Kasumi-1 (cell line): Measurements from ENCODE around the gene TM9SF2.
A peak's percentile ranks its signal among the peaks of the same experiment; 100 is the strongest.

Source experiments
- DNase-seq, 2 experiments: peaks; one replicate each; lab custom pipeline; 2025; lab: John Stamatoyannopoulos, UW

Gene TM9SF2

DNA sequence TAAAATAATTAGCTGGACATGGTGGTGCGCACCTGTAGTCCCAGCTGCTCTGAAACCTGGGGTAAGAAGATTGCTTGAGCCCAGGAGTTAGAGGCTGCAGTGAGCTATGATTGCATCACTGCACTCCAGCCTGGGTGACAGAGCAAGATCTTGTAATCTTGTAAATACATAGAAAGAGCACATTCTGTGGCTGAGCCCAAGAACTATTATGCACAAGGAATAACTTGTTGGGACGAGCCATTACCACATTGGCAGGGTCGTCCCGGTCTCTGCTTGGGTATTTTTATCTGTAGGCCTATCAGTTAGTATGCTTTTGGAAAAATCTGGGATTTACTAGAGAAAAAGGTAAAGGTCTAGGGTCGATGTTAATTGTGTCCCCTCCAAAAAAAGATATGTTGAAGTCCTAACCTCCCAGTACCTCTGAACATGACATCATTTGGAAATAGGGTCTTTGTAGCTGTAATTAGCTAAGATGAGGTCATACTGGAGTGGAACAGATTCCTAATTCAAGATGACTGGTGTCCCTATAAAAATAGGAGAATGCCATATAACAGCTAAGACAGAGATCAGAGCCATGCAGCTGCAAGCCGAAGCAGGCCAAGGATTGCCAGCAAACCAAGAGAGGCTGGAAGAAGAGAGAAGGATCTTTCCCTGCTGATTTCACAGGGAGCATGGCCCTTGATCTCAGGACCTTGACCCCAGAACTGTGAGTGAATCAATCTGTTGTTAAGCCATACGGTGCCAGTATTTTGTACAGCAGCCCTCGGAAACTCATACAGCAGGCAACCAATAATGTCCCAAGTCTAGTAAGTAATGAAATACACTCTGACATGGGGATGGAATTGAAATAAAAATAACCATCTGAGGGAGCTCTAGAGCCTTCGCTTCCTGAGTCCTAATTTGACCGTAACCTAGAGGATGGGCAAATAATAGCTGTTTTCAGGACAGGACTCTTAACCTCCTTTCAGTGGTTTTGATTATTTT is 77.0 kb downstream of the TM9SF2 start:
- peak; percentile 15 to 63 for DNase-seq

DNA sequence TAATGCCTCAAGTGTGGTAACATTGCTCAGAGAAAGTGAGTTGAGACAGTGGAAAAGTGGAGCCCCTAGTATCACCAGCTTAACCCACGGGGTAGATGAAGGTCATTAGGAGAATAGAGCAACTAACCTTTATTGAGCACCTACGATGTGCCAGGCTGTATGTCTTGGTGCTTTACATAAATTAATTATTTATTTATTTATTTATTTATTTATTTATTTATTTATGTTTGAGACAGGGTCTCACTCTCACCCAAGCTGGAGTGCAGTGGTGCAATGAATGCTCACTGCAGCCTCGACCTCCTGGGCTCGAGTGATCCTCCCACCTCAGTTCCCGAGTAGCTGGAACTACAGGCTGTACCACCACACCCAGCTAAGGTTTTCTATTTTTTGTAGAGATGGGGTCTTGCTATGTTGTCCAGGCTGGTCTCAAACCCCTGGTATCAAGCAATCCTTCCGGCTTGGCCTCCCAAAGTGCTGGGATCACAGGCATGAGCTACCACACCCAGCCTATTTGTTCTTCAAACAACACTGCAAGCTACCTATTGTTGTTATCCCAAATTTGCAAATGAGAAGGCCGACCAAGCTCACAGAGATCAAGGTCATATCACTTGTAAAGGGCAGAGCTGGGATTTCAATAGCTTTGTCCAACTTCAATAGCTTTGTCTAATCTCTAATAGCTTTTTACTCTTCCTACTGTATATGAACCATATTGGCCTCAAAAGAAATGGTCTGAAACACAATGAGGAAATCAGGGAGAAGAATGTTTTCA is 79.4 kb downstream of the TM9SF2 start:
- no peak for DNase-seq

DNA sequence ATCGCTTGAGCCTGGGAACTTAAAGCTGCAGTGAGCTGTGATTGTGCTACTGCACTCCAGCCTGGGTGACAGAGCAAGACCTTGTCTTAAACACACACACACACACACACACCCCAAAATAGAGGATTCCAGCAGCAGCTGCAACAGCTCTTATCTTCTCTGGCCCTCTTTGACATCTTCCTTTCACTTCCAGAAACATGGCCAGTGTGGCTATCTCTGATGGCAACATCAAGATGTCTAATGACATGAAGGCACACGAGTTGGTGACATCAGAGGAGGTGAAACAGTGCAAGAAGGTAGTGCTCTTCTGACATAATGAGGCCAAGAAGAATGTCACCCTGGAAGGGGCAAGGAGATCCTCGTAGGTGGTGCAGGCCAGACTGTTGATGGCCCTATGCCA is 81.2 kb downstream of the TM9SF2 start:
- DNase-seq: no peak

DNA sequence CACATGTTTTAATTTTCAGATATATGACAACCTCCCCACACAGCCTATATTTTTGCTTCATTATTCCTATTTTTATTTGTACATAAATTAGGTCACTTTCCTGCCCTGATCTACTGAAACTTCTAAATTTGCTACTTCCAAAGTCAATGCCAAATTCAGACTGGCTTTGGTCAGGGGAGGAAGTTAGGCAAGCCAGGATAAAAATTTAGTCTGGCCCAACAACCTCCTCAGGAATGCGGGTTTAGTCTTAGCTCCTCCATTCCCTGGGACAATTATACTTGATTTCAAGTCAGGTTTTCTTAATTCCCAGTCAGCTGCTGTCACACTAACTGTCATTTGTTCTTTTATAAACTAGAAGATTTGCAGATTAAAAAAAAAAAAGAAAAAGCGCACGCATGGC is 84.3 kb downstream of the TM9SF2 start:
- no peak for DNase-seq

DNA sequence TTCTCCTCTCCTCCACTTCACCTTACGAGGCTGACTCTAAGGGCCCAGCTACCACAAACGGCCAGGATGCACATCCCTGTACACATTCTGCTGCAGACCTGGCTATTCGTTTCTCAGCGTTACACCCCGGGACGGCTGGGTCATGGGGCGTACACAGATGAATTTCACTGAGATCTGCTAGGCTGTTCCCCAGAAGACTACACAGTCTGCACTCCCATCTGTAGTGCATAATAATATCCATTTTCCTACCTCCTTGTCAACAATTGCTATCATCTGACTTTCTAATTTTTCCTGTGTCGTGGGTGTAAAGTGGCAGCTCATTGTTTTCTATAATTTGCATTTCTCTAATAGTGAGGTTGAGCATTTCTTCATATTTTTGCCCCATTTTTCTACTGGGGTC is 85.7 kb downstream of the TM9SF2 start:
- DNase-seq: no peak

DNA sequence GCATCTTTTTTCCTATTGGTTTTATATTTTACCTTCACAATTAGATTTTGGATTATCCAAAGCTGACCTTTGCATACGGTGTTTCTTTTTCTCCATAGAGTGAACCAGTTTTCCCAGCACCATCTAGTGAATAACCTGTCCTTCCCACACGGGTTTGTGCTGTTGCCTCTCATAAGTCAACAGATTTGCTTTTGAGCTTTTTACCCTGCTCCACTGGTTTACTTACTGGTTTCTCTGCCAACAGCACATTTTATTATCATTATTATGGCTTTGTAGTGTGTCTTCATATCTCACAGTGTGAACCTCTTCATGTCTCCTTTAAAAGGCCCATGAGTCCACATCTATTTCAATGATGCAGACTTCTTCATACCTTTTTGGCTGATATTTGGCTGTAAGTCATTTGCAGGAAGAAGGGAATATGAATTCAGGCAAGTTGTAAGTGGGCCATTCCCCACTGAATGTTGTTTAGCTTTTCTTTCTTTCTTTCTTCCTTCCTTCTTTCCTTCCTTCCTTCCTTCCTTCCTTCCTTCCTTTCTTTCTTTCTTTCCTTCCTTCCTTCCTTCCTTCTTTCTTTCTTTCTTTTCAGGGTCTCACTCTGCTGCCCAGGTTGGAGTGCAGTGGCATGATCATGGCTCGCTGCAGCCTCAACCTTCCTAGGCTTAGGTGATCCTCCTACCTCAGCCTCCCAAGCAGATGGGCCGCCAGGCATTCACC is 86.8 kb downstream of the TM9SF2 start:
- no peak for DNase-seq

DNA sequence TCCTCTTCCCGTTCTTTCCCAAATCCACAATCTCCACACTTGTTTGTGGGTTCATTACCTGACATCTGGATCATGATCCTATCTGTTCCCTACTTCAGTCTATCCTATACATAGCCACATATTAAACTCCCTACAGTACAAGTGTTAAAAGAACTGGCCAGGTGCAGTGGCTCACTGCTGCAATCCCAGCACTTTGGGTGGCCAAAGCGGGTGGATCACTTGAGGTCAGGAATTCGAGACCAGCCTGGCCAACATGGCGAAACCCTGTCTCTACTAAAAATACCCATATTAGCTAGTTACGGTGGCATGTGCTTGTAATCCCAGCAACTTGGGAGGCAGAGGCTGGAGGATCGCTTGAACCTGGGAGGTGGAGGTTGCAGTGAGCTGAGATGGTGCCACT is 88.3 kb downstream of the TM9SF2 start:
- DNase-seq: no peak

DNA sequence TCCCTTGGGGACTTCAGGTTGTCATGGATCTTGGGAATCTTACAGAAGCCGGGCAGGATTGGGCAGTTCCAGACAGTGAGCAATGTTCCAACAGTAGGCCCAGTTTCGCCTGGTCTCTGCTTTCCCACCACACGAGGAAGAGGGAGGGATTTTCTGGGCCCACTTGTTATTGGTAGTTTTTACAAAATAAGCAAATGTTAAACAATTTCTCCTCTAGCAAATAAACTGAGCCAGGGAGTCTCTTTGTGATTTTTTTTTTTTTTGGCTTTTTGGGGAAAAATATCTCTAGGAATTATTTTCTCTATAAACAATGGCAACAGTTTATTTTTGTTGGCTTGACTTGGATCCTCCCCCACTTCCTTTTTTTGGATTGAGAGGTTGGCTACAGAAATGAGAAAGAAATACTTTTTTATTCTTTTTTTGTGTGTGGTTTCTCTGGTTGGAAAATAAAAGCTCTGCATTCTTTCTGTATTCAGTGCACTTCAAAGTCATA is 89.3 kb downstream of the TM9SF2 start:
- DNase-seq: peak; percentile 33 to 36

DNA sequence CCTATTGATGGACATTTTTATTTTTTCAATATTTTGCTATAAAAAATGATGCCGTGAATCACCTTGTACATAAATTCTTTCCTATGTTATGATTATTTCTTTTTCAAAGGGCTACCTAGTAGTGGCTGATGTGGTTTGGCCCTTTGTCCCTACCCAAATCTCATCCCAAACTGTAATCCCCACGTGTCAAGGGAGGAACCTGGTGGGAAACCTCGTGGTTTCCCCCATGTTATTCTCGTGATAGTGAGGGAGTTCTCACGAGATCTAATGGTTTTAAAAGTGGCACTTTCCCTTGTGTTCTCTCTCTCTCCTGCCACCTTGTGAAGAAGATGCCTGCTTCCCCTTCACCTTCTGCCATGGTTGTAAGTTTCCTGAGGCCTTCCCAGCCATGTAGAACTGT is 94.9 kb downstream of the TM9SF2 start:
- no peak for DNase-seq

DNA sequence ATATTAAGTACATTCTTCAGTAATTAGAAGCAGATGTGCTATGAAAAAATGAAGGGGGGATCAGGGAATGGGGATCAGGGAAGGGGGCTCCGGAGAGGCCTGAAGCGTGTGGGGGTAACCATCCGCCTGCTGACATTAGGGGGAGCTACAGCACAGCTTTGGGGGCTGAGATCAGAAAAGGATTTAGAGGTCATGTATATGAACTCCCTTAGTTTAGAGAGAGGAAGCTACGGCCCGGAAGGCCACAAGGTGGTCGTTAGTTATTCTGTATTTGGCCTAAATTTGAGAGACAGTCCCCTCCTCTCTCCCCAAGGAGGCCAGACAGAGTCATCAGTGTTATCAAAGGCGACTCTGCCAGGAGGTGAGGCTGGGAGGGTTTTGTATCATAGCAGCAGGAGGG is 99.0 kb downstream of the TM9SF2 start:
- peak in 1 of 2 experiments; percentile 26 for DNase-seq

DNA sequence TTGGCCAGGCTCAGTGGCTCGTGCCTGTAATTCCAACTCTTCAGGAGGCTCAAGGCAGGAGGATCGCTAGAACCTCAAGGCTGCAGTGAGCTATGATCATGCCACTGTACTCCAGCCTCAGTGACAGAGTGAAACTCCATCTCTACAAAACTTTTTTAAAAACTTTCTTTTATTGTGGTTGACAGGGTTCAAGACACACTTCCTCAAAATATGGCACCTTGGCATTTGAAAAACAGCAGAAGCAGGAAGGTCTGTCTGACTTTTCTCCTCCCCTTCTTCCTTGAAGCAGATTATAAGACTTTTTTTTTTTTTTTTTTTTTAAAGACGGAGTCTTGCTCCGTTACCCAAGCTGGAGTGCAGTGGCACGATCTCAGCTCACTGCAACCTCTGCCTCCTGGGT is 100.3 kb downstream of the TM9SF2 start:
- no peak for DNase-seq

DNA sequence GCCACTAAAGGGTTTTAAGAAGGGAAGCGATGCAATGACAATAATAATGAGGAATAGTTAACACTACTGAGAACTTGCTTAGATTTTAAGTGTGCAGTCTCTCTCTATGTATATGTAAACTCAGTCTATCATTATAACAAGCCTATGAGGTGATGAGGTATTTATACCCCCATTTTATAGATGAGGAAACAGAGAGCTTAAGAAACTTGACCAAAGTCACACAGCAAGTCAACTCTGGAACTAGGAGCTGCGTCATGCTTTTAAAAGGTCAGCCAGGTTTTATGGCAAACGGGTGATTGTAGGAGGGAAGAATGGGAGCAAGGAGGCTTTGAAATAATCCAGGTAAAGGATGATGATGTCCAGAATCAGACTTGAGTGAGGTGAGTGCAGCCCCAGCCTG is 103.4 kb downstream of the TM9SF2 start:
- DNase-seq: no peak

DNA sequence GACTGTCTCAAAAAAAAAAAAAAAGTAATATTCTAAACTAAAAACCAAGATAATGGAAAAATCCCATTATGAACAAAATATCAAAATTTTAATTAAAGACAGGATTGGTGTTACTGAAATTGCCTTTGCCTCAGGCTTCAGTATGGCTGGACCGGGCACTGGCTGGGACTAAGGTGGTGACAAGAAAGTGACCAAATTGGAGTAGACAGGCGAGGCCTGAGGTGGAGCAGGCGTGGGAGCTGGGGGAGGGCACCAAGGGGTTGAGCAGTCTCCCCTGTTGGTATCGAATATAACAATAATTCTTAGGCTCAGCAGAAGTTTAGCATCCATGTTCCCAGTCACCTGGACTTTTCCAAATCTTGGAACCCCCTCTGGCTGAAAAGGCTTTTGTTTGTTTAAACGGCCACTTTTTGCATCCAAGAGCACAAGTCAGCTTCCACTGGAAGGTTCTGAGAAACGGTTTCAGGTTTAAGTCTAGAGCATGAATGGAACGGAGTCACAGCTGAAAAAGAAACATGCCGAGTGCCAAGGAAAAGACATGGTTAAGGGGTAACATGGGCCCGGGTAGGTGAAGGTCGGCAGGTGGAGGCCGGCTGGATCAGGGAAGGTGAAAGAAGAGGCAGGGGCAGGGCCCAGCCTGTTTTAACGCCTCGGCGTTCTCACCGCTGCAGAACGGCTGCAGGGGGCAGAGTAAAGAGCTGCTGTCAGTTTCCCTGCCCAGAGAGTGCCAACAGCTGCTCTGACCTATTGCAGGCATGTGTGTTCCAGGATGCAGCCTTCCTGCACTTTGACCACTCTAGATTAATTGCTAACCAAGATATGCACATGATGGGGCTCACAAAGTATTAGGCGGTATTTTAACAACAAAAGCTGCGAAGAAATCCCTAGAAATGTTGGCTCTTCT is 104.4 kb downstream of the TM9SF2 start:
- DNase-seq: peak; percentile 59 to 73

DNA sequence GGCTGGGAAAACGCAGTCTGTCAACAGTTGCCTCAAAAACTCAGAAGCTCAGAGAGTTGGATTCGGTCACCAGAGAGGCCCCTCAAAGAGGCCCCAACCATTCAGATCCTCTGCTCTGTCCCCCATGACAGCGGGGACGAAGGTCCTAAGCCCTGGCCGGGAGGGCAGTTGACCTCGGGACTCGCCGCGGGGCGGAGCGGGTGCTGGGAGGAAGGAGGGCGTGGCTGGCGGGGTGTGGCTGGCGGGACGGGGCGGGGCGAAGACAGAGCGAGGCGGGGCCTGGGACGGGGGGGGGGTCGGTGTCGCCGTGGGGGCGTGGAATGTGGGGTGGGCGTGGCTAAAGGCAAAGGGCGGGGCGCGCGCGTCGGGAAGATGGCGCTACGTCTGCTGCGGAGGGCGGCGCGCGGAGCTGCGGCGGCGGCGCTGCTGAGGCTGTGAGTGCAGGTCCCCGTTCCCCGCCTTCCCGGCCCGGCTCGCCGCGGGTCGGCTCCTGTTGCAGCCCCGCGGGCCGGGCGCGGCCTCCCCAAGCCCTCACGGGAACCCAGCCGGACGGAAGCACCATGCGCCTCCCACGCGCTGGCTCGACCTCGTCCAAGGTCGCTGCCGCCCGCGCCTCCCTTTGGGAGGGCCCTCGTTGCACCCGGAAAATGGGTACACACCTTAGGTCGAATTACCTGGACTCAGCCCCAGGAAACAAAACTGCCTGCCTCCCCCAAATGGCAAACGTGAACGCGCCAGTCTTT is 105.2 kb downstream of the TM9SF2 start, which contains the start of gene CLYBL:
Gene CLYBL (plus strand): TSS at position 367 of the 743 bp plus-strand sequence.
- peak; percentile 65 to 69 for DNase-seq

DNA sequence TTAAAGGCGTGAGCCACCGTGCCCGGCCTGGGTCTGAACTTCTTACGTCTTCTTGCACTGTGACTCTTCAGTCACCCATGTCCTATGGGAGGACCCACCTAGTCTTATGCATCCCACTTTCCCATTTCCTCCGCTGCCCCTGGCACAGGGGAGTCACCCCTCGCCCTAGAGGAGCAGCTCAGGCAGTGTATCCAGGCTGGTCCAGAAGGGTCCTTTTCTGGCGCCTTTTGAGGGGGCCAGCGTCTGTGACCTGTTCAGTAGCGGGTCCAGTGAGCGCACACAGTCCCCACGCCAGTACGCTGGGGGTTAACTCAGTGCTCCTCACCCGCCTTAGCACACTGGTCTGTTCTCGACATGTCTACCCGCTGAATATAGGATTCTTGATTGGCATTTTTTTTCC is 107.1 kb downstream of the TM9SF2 start:
- no peak for DNase-seq

DNA sequence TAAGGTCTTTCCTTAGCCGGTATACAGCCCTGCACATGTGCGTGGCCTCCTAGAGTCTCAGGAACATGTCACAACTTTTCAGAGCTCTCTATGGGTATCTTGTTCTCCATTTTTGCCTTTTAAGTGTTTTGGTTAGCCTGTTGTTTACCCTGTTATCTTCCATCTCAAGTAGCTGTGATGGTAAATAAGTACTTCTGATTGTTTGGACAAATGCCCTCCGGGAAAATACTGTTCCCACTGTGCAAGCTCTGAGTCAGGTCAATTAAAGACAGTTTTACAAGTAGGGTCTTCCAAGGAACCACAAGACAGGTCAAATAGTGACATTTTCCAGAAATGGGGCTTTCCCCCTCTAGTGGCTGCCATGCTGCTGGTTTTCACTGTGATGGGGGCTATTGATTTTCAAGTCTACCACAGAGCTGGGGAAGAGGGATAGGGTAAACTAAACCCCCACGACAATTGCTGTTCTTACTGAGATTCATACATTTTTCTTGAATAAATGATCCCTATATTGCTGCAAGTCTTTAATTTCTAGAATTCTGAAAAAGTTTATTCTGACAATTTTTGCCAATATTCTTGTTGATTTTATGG is 109.5 kb downstream of the TM9SF2 start:
- DNase-seq: peak; percentile 6 to 10
